Stimulated activated CD4-positive, alpha-beta T cell treated with anti-CD3 and anti-CD28 coated beads, Interleukin-15, amount 100 ng/mL, for 48 hours (primary cell): ENCODE measurements around the gene GPR35.

ENCODE experiments used
- DNase-seq, 2 donors: peaks; one replicate each; pipeline ENCODE4 v3.0.0-alpha.2; 2020; ENCODE audit warnings: low read depth in 2 of 2

Gene GPR35

GRCh38 chr2:240589375-240589774, 35.9 kb upstream of the GPR35 start:
- no peak for DNase-seq

DNA sequence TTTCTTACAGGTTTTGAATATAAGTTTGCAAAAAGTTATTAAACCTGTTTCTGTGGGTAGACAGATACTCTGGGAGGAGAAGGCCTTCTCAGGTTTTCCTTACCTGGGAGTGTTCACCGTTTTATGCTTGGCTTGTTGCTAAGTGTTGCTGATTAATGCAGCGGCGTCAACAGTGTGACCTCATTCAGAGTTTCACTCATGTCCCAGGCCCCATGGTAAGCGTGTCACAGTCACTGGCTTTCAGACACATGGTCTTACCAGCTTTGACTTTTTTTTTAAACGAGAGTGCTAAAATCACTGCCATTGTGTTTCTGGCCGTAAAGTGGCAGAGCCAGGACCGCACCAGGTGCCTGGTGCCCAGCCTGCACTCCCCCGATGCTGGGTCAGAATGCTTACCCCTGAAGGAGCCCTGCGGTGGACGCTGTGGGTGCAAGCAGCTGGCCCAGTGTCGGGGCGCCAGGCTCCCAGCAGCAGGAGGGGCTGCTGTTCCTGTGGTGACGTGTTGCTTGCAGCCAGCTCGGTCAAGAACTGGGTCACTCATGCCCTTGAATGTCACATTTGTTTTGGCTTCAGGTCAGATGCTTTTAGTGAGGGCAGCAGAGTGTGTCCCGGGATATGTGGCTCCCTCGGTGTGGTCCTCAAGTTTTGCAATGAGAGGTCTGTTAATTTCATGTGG, 35.3 kb upstream of the GPR35 start:
- no peak for DNase-seq

DNA sequence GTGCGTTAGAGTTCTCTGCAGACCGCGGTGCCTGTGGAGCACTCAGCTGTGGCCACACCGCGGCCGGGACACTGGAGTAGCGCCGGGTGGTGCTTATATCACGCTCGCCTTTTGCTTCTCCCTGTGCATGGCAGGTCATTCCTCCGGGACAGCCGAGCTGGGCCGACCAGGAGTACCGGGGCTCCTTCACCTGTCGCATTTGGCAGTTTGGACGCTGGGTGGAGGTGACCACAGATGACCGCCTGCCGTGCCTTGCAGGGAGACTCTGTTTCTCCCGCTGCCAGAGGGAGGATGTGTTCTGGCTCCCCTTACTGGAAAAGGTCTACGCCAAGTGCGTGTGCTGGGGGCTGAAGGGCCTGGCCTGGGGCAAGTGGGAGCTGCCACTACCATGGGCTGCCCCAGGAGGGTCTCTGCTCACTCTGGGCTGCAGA, 34.6 kb upstream of the GPR35 start:
- no peak for DNase-seq

- DNase-seq, result no peak
These were observed 34.1 kb upstream of the GPR35 start for GRCh38 chr2:240591226-240591625.

DNA sequence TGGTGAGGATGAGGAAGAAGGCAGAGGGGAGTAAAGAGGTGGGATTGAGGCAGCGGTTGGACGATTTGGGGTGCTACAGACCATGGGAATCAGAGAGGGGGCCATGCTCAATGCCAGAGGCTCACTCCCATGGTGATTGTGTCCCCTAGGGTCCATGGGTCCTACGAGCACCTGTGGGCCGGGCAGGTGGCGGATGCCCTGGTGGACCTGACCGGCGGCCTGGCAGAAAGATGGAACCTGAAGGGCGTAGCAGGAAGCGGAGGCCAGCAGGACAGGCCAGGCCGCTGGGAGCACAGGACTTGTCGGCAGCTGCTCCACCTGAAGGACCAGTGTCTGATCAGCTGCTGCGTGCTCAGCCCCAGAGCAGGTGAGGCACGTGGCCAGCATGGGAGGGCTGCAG, 33.5 kb upstream of the GPR35 start:
- DNase-seq, result no peak

DNA sequence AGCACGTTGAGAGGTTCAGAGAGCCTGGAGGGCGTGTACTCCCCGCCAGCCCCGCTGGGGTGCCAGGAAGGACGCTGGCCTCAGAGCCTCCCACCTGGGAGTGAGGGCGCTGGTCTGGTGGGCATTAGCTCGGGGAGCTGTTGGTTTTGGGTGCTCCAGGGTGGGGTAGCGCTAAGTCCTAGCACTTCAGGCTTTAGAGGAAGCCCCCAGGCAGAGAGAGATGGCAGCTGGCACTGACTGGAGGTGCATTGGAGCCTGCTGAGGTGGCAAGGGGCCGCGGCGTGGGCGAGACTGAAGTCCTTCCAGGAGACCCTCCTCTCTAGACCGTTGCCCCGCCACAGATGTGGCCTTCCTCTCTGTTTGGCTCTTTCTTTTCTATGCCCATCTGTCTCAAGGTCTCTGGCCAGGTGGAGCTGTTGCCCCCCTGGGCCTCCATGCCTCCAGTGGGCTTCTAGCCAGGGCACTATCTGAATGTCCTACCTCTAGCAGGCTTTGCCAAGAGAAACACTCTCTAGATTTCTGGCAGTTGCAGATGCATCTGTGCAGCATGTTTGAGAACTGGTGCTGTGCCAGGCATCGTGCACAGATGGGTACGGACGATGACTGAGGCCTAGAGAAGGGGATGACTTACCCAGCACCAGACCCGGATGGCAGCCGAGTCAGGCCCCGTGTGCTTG, 32.1 kb upstream of the GPR35 start:
- no peak for DNase-seq

- no peak for DNase-seq
These were observed 31.4 kb upstream of the GPR35 start for GRCh38 chr2:240593703-240594451.

DNA sequence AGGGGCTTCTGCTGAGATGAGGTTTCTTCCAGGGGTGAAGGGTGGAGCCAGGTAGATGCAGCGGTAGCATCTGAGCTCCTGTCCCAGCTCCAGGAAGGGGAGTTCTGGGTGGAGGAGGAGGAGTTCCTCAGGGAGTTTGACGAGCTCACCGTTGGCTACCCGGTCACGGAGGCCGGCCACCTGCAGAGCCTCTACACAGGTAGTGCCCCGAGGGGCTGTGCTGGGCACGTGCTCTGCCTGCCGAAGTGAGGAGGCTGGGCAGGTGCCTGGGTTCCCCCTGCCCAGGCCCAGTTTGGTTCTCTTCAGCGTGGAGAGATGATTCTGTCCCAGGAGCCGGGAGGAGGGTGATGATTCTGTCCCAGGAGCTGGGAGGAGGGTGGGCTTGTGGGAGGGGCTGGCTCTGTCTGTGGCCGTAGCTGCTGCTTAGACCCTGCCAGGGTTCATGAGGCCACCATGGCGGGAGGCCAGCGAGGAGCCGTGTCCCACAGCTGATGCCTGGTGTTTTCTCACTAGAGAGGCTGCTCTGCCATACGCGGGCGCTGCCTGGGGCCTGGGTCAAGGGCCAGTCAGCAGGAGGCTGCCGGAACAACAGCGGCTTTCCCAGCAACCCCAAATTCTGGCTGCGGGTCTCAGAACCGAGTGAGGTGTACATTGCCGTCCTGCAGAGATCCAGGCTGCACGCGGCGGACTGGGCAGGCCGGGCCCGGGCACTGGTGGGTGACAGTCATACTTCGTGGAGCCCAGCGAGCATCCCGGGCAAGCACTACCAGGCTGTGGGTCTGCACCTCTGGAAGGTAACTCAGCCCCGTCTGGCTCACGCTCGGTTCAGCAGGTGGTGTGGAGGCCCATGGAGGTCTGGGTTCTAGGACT, 30.5 kb upstream of the GPR35 start:
- no peak for DNase-seq

DNA sequence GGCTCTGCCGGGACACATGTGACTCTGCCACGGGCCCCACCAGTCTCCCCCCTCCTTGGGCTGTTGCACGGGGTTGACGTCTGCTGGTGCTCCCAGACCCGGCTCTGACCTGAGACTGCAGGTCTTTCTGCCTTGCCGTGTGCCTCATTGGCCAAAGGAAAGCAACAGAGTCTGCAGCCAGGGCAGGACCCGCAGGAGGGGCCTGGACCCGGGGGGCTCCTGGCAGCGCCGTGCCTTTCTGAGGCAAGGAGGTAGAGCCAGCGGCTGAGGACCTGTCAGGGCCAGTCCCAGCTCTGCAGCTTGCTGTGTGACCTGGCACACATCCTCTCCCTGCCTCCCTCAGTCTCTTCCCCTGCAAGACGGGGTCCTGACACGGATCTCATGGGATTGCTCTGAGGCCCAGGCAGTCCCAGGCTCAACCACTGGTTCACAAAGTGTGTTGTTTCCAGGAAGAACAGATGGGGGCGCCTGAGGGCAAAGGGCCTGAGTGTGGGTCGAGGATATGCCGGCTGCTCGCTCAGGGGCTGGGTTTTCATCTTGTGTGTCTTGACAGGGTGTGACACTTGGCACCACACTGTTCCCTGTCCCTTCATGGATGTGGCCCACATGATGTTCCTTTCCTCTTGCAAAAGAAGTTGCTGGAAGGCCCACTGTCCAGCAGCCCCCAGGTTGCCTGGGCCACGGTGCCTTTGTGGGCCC, 29.8 kb upstream of the GPR35 start:
- DNase-seq, result peak in 1 of 2 donors; percentile 16

- DNase-seq, result no peak
These were observed 29.2 kb upstream of the GPR35 start for GRCh38 chr2:240596080-240596460.

GRCh38 chr2:240596491-240596931, 28.8 kb upstream of the GPR35 start:
- DNase-seq, result no peak

DNA sequence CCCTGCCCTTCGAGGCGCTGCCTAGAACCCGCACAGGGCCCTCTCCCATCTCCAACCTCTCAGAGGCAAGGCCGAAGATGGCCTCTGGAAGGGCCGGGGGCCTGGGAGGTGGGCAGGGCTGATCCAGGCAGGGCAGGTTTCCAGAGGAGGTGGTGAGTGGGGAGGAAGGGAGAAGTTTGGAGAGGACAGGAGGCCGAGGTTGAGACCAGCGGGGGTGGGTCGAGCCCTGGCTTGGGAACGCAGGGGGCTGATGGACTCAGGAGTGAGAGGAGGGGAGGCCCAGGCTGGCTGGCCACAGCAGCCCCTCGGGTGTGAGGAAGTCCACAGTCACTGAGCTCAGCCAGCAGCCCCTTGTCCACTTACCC, 28.2 kb upstream of the GPR35 start:
- no peak for DNase-seq

GRCh38 chr2:240597419-240598181, 27.7 kb upstream of the GPR35 start:
- DNase-seq, result no peak

DNA sequence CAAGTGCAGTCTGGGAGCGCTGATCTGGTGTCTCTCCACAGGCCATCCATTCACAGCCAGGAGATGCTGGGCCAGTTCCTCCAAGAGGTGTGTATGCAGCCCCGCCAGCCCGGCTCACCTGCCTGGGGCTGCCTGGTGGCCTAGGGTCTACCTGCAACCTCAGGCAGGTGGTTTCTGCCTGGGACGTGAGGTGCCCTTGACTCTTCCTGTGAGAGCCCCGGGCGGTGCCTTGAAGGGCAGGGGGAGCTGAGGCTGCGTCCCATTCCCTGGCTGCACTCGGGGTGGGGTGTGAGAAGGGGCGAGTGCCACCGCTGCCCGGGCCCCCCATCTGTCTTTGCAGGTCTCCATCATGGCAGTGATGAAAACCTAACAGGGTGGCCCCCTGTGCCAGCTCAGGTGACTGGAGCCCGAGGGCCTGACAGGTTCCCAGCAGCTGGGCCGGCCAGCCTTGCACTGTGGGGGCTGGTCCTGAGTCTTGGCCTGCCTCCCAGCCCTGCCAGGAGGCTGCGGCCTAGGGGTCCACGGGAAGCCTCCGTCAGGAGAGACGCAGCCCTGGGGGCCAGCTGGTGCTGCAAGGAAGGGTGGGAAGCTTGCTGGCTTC, 26.9 kb upstream of the GPR35 start:
- no peak for DNase-seq

- DNase-seq, result no peak
These were observed 26.1 kb upstream of the GPR35 start for GRCh38 chr2:240599141-240599583.

DNA sequence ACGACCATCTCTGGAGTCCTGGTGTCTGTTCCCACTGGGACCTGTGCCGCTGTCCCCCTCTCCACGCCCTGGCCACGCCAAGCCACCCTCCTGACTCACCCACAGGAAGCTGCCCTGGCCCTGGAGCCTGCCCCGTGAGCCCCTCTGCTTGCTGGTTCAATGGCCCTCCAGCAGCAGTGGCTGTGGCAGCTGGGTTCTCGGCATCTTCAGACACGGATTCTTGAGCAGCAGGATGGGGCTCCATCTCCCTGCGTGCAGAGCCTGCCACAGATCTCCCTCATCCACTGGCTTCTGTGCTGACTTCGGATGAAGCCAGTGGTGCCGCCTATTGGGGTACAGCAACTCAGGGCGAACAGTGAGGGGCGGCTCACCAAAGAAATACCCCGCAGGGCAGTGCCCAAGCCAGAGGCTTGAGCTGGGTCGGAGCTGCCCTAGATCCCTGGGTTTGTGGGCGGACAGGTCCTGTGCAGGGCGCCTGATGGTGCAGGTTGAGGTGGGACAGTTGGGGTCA, 24.8 kb upstream of the GPR35 start:
- DNase-seq, result no peak

DNA sequence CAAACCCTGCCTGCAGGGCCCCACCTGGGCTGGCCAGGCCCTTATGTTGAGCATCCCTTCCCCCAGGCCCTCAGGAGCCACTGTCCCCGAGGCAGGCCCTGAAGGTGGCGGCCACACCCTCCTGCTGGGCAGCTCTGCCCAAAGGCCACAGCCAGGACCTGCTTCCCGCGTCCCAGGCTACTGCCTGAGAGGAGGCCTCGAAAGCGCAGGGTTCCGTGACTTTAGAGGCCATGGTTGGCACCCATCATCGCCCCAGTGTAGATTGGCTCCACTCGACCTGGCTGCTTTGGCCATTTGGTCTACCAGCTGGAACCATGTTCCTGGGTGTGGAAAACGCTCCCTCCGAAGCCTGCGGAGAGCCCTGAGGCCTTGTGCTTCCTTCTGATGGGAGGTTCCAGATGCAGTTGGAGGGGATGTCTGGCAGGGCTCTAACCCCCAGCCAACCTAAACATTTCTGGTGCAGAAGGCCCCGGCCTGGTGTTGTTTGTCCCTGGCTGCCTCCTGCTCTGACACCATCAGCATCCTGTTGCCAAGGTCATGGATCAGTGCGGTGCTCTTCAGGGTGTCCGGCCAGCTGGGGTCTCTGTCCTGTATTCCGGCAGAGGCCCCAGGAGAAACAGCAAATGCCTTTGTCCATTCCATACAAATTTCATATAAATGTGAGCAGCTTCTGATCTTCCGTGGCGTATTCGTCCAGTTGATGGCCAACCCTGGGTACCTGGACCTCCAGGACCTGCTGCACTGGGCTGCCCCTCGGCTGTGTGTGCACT, 24.0 kb upstream of the GPR35 start:
- DNase-seq, result no peak

- DNase-seq, result no peak
These were observed 23.5 kb upstream of the GPR35 start for GRCh38 chr2:240601831-240602160.
